Endothelial cell of umbilical vein (primary cell): ENCODE results near the gene STRBP. TPM values are rescaled to one million over a fixed set of nuclear protein-coding genes. Genes with fewer than 3 reads are reported as not detected.

ENCODE experiments used
- BruUV-seq: library from RNA; stranded (reverse); fragments of 400-500 nt; replicated peaks from 2 replicates; lab custom pipeline; 2021; lab: Mats Ljungman, UMichigan
- CTCF ChIA-PET: fragments of 300-600, 350-600 bp; sonication (Branson Sonifier 250); formaldehyde crosslinking; loops from one replicate; lab custom pipeline; 2021; ENCODE audit warnings: antibody characterized with exemption, inconsistent platforms; lab: Charles Lee
- POLR2A ChIA-PET: fragments of 300-600, 350-600 bp; sonication (Branson Sonifier 250); formaldehyde crosslinking; loops from one replicate; lab custom pipeline; 2021; ENCODE audit warnings: antibody characterized with exemption, inconsistent platforms; lab: Charles Lee
- DNase-seq: peaks from one replicate; pipeline ENCODE4 v3.0.0-alpha.2; 2011; ENCODE audit warnings: low read depth, low spot score
- FAIRE-seq: peaks from 2 replicates; lab custom pipeline; 2011; peaks lifted over from hg19 to GRCh38; lab: Jason Lieb, UNC
- H2AFZ ChIP-seq: 2 replicates; pipeline ENCODE4 v1.6.0; 2012; ENCODE audit warnings: low read depth, low read length, control low read depth, inconsistent platforms
- H3K27ac ChIP-seq: 2 replicates; pipeline ENCODE4 v1.5.1; 2011; ENCODE audit warnings: low read depth, mild to moderate bottlenecking, control low read depth, low read length, moderate library complexity; ENCODE audit not compliant: insufficient read depth
- H3K27me3 ChIP-seq, 2 experiments: 2 replicates each; pipeline versions ENCODE4 v1.6.0 to v1.6.1; 2011; ENCODE audit warnings: low read length in 2 of 2, mixed read lengths in 1 of 2; ENCODE audit not compliant: control insufficient read depth in 2 of 2, insufficient read depth in 2 of 2
- H3K36me3 ChIP-seq, 2 experiments: 2 replicates in 1 of 2; 3 replicates in 1 of 2; pipeline ENCODE4 v1.5.1; 2011; ENCODE audit warnings: low read length in 2 of 2, mild to moderate bottlenecking in 1 of 2, moderate library complexity in 1 of 2; ENCODE audit not compliant: control insufficient read depth in 2 of 2, insufficient read depth in 2 of 2; ENCODE audit errors: extremely low read depth in 1 of 2
- H3K4me1 ChIP-seq: 3 replicates; pipeline ENCODE4 v1.5.1; 2011; ENCODE audit warnings: mild to moderate bottlenecking, low read length; ENCODE audit not compliant: control insufficient read depth, insufficient read depth; ENCODE audit errors: extremely low read depth
- H3K4me2 ChIP-seq: 2 replicates; pipeline ENCODE4 v1.6.1; 2011; ENCODE audit warnings: low read length, control low read depth, mixed read lengths; ENCODE audit not compliant: insufficient read depth
- H3K4me3 ChIP-seq, 3 experiments: fragments of 200-600 bp in 1 of 3; sonication (generic), shearing (Covaris generic) in 1 of 3; replicated peaks in 1 of 3; 2 replicates each; pipeline ENCODE4 v1.5.1; 2011 to 2016; ENCODE audit warnings: control low read depth in 3 of 3, low read length in 3 of 3, mild to moderate bottlenecking in 2 of 3, inconsistent platforms in 1 of 3, low read depth in 1 of 3, moderate library complexity in 1 of 3; ENCODE audit not compliant: insufficient read depth in 1 of 3
- H3K79me2 ChIP-seq: 2 replicates; pipeline ENCODE4 v1.6.0; 2012; ENCODE audit warnings: low read length, inconsistent platforms; ENCODE audit not compliant: control insufficient read depth, insufficient read depth
- H3K9ac ChIP-seq: replicated peaks from 2 replicates; pipeline ENCODE3; 2011; ENCODE audit warnings: low read length, control low read depth; ENCODE audit not compliant: insufficient read depth; ENCODE audit errors: extremely low read depth
- H3K9me1 ChIP-seq: replicated peaks from 3 replicates; pipeline ENCODE4 v1.6.0; 2011; ENCODE audit warnings: mild to moderate bottlenecking, low read length; ENCODE audit not compliant: control insufficient read depth, insufficient read depth; ENCODE audit errors: extremely low read depth
- H3K9me3 ChIP-seq: replicated peaks from 2 replicates; pipeline ENCODE4 v1.5.1; 2012; ENCODE audit warnings: low read length, inconsistent platforms; ENCODE audit not compliant: control insufficient read depth, insufficient read depth
- H4K20me1 ChIP-seq: replicated peaks from 2 replicates; pipeline ENCODE3; 2011; ENCODE audit warnings: mild to moderate bottlenecking, low read length; ENCODE audit not compliant: control insufficient read depth, insufficient read depth; ENCODE audit errors: extremely low read depth
- EZH2 ChIP-seq: IDR thresholded peaks from 2 replicates; pipeline ENCODE4 v1.6.1; 2012; ENCODE audit warnings: borderline replicate concordance, low read depth, mild to moderate bottlenecking, moderate library complexity, low read length, inconsistent platforms; ENCODE audit not compliant: severe bottlenecking
- FOS ChIP-seq: IDR thresholded peaks from 2 replicates; pipeline ENCODE4 v1.6.1; 2011; ENCODE audit warnings: mild to moderate bottlenecking, low read length, moderate library complexity, borderline replicate concordance; ENCODE audit not compliant: insufficient read depth
- GATA2 ChIP-seq: IDR thresholded peaks from 2 replicates; pipeline ENCODE4 v1.7.0; 2011; ENCODE audit warnings: low read depth, mild to moderate bottlenecking, moderate library complexity, mixed read lengths, low read length; ENCODE audit not compliant: insufficient read length, insufficient read depth
- JUN ChIP-seq: IDR thresholded peaks from 2 replicates; pipeline ENCODE4 v1.6.1; 2011; ENCODE audit warnings: borderline replicate concordance, low read depth; ENCODE audit not compliant: insufficient read length, insufficient read depth
- MYC ChIP-seq: IDR thresholded peaks from one replicate; pipeline ENCODE4 v1.6.1; 2011; ENCODE audit warnings: mild to moderate bottlenecking, low read depth, low read length
- POLR2A ChIP-seq: IDR thresholded peaks from 2 replicates; pipeline ENCODE4 v1.6.1; 2012; ENCODE audit warnings: low read depth, mild to moderate bottlenecking, control low read depth, low read length
- POLR2AphosphoS5 ChIP-seq: IDR thresholded peaks from 2 replicates; pipeline ENCODE4 v1.6.1; 2012; ENCODE audit warnings: low read depth, mild to moderate bottlenecking, control low read depth, low read length, moderate library complexity; ENCODE audit not compliant: insufficient read depth
- dilution Hi-C: fragments of 300-500 bp; cut with MboI; formaldehyde crosslinking; loops from one replicate; pipeline ENCODE4 v1.15.0; 2019; ENCODE audit warnings: low sequenced_read_pairs; ENCODE audit not compliant: extremely low pct_ligation_motif_present
- intact Hi-C: fragments of 100-400 bp; cut with micrococcal nuclease; formaldehyde crosslinking; loops from one replicate; pipeline ENCODE4 v1.10.0; 2022
- polyA plus RNA-seq, 4 experiments: library from polyadenylated mRNA; depleted of rRNA in 3 of 4; stranded (reverse) in 3 of 4; unstranded in 1 of 4; fragments of >200 nt; gene quantifications; 2 replicates each; pipeline versions ENCODE4 v1.2.1 to v1.2.3, GENCODE V29; 2011 to 2012; ENCODE audit warnings: missing spikeins in 1 of 4
- total RNA-seq: library from RNA; stranded (reverse); gene quantifications from 2 replicates; pipeline ENCODE4 v1.2.3, GENCODE V29; 2021
- TF ChIP-seq, protein P1 (sequence below): IDR thresholded peaks from 2 replicates; pipeline ENCODE4 v1.6.1; 2011; ENCODE audit not compliant: insufficient read depth, insufficient read length
- TF ChIP-seq, protein P2 (sequence below), 2 donors: IDR thresholded peaks; 1 replicate in 1 of 2; 2 replicates in 1 of 2; pipeline ENCODE4 v1.5.1; 2011; ENCODE audit warnings: low read length in 2 of 2, mild to moderate bottlenecking in 2 of 2, moderate library complexity in 2 of 2, control low read depth in 1 of 2, inconsistent platforms in 1 of 2, low read depth in 1 of 2; ENCODE audit not compliant: insufficient read depth in 1 of 2; ENCODE audit errors: extremely low read depth in 1 of 2

Gene STRBP
- total and polyA plus RNA-seq, 2 donors (not counting 3 experiments of a cell fraction or from before 2014, with no cell fraction given): 7.7 to 15.4 TPM

DNA sequence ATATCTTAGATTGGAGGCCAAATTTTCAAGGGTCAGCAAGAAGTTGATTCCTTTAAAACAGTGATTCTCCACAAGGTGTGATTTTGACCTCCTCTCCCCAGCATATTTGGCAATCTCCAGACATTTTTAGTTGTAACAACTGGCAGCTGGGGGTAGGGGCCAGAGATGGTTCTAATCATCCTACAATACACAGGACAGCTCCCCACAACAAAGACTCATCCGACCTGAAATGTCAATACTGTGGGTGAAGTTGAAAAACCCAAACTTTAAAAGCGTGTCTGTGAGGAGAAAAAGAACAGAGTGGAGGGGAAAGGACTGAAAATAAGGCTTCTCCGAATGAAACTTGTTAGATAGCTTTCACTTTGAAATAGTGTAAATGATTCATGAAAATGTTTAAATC is 10.0 kb upstream of the STRBP start:
- no peak for DNase-seq
- no TSS peak for BruUV-seq
- Histone ChIP-seq H3K27me3 (peaks cover 2 to 19% of the 10 kb centered on the region in 2 experiments), H3K9ac (no peak overlapping the region), H3K4me3 (no peak overlapping the region), H3K9me1 (no peaks in the 10 kb centered on the region), H2AFZ (no peak overlapping the region), H4K20me1 (no peaks in the 10 kb centered on the region), H3K4me2 (no peak overlapping the region), H3K36me3 (no peaks in the 10 kb centered on the region), H3K27ac (no peak overlapping the region), H3K4me1 (no peaks in the 10 kb centered on the region), H3K79me2 (no peaks in the 10 kb centered on the region), H3K9me3 (no peaks in the 10 kb centered on the region)
- dilution Hi-C loops (no loop called here), intact Hi-C loops (no loop called here)
- POLR2A ChIA-PET: no interaction called here
- no peak for FAIRE-seq
- TF ChIP-seq JUN (no peak), GATA2 (no peak), MYC (no peak), POLR2AphosphoS5 (no peak)
- TF ChIP-seq, protein P1, sequence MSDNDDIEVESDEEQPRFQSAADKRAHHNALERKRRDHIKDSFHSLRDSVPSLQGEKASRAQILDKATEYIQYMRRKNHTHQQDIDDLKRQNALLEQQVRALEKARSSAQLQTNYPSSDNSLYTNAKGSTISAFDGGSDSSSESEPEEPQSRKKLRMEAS: no peak
- CTCF ChIA-PET: no interaction called here

DNA sequence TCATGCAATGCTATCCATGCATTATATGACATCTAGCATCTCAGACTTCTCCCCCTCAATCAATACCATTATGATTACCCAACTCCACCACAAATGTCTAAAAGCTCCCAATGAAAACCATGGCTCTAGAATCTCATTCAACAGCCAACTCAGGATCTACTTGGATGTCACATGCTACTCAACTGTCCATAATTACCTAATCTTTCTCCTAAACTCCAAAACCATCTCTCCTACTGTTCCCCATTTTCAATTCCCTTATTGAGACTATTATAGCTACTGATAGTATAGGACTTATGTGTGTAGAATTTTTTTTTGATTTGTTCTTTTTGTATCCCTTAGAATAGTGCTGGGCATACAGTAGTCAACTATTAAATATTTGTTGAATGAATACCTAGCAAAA is 8.2 kb upstream of the STRBP start:
- POLR2A ChIA-PET: no interaction called here
- H3K79me2 ChIP-seq: no peaks in the 10 kb centered on the region
- H4K20me1 ChIP-seq: no peaks in the 10 kb centered on the region
- intact Hi-C loops: no loop called here
- DNase-seq (no peak), FAIRE-seq (no peak)
- no peak overlapping the region for H2AFZ ChIP-seq
- no peaks in the 10 kb centered on the region for H3K36me3 ChIP-seq
- H3K9me3 ChIP-seq: no peaks in the 10 kb centered on the region
- no peak overlapping the region for H3K4me3 ChIP-seq
- no peak for TF ChIP-seq MYC
- TF ChIP-seq FOS: no peak
- TF ChIP-seq GATA2: no peak
- no peak for TF ChIP-seq POLR2A
- TF ChIP-seq, protein P2, sequence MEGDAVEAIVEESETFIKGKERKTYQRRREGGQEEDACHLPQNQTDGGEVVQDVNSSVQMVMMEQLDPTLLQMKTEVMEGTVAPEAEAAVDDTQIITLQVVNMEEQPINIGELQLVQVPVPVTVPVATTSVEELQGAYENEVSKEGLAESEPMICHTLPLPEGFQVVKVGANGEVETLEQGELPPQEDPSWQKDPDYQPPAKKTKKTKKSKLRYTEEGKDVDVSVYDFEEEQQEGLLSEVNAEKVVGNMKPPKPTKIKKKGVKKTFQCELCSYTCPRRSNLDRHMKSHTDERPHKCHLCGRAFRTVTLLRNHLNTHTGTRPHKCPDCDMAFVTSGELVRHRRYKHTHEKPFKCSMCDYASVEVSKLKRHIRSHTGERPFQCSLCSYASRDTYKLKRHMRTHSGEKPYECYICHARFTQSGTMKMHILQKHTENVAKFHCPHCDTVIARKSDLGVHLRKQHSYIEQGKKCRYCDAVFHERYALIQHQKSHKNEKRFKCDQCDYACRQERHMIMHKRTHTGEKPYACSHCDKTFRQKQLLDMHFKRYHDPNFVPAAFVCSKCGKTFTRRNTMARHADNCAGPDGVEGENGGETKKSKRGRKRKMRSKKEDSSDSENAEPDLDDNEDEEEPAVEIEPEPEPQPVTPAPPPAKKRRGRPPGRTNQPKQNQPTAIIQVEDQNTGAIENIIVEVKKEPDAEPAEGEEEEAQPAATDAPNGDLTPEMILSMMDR (IDR thresholded peaks at IDR 0.05; ENCODE audit: extremely low read depth in 1 of 2, insufficient read depth in 1 of 2, low read depth in 1 of 2, low read length in 2 of 2): no peak
- no peak for TF ChIP-seq JUN
- no peak for TF ChIP-seq EZH2
- no peak for TF ChIP-seq POLR2AphosphoS5
- TF ChIP-seq, protein P1: no peak
- CTCF ChIA-PET: interaction anchor here (1.5 kb wide), 1 partner anchor 78 kb away, joined by 3 read pairs; no protein-coding TSS in a partner anchor
- no TSS peak for BruUV-seq
- peaks cover 2 to 5% of the 10 kb centered on the region in 2 experiments for H3K27me3 ChIP-seq
- no peak overlapping the region for H3K4me2 ChIP-seq
- no peaks in the 10 kb centered on the region for H3K4me1 ChIP-seq
- H3K9me1 ChIP-seq: no peaks in the 10 kb centered on the region
- dilution Hi-C loops: no loop called here
- no peak overlapping the region for H3K27ac ChIP-seq
- H3K9ac ChIP-seq: no peak overlapping the region
